WTC11 (cell line): ENCODE measurements around the gene IL1RAPL1. TPM values are rescaled to one million over a fixed set of nuclear protein-coding genes. Genes with fewer than 3 reads are reported as not detected.

Source experiments
- ATAC-seq: fragments of 200-7000 bp; cut with Tn5 transposase; 2 replicates; pipeline ENCODE4 v1.10.0; 2021; ENCODE audit warnings: mild to moderate bottlenecking, moderate library complexity
- CTCF ChIA-PET: fragments of 300-600 bp; sonication (Branson Sonifier 250); formaldehyde crosslinking; loops from one replicate; lab custom pipeline; 2021; ENCODE audit warnings: antibody characterized with exemption; lab: Charles Lee
- POLR2A ChIA-PET: fragments of 350-600 bp; sonication (Branson Sonifier 250); formaldehyde crosslinking; loops from one replicate; lab custom pipeline; 2021; ENCODE audit warnings: antibody characterized with exemption; lab: Charles Lee
- DNase-seq: peaks from one replicate; pipeline ENCODE4 v3.0.0; 2021; ENCODE audit warnings: low spot score
- H3K27ac Mint-ChIP-seq: 2 replicates; pipeline ENCODE4 v1.8.0; 2021; ENCODE audit warnings: mixed read lengths
- H3K27me3 Mint-ChIP-seq: 2 replicates; pipeline ENCODE4 v1.8.0; 2021; ENCODE audit warnings: low read depth, mild to moderate bottlenecking, moderate library complexity, mixed read lengths
- H3K36me3 Mint-ChIP-seq: 2 replicates; pipeline ENCODE4 v1.8.0; 2021; ENCODE audit warnings: mixed read lengths
- H3K4me1 Mint-ChIP-seq: 2 replicates; pipeline ENCODE4 v1.8.0; 2022; ENCODE audit warnings: mixed read lengths
- H3K4me3 Mint-ChIP-seq: 2 replicates; pipeline ENCODE4 v1.8.0; 2021; ENCODE audit warnings: mild to moderate bottlenecking, moderate library complexity, mixed read lengths
- H3K9me3 Mint-ChIP-seq: 2 replicates; pipeline ENCODE4 v1.8.0; 2021; ENCODE audit warnings: mixed read lengths
- ARID4B ChIP-seq: sonication (generic); formaldehyde crosslinking; IDR thresholded peaks from 2 replicates; pipeline ENCODE4 v1.8.0; 2023; ENCODE audit warnings: missing genetic modification reagents, mild to moderate bottlenecking, borderline replicate concordance
- ATF3 ChIP-seq: sonication (generic); formaldehyde crosslinking; conservative IDR thresholded peaks from 2 replicates; pipeline ENCODE4 v1.8.1; 2022; ENCODE audit warnings: mild to moderate bottlenecking, missing genetic modification reagents
- CBFB ChIP-seq: sonication (generic); formaldehyde crosslinking; IDR thresholded peaks from 2 replicates; pipeline ENCODE4 v1.8.1; 2022; ENCODE audit warnings: mild to moderate bottlenecking, low read depth, missing genetic modification reagents
- CDX4 ChIP-seq: fragments of 250-450 bp; sonication (Bioruptor Pico); IDR thresholded peaks from 2 replicates; pipeline ENCODE4 v1.9.0; 2021; ENCODE audit warnings: moderate library complexity, mild to moderate bottlenecking, inconsistent platforms, borderline replicate concordance
- ELF4 ChIP-seq: sonication (generic); formaldehyde crosslinking; IDR thresholded peaks from 2 replicates; pipeline ENCODE4 v1.8.1; 2022; ENCODE audit warnings: low read depth, mild to moderate bottlenecking, moderate library complexity, missing genetic modification reagents
- FOXK1 ChIP-seq: sonication (generic); formaldehyde crosslinking; IDR thresholded peaks from 2 replicates; pipeline ENCODE4 v1.8.0; 2022; ENCODE audit warnings: mild to moderate bottlenecking, moderate library complexity, missing genetic modification reagents
- FOXP1 ChIP-seq: sonication (generic); formaldehyde crosslinking; IDR thresholded peaks from 2 replicates; pipeline ENCODE4 v1.8.0; 2022; ENCODE audit warnings: missing genetic modification reagents, mild to moderate bottlenecking, moderate library complexity, borderline replicate concordance
- GTF2I ChIP-seq: fragments of 250-450 bp; sonication (Bioruptor Pico); conservative IDR thresholded peaks from 2 replicates; pipeline ENCODE4 v1.4.0; 2021; ENCODE audit warnings: mild to moderate bottlenecking
- HMGA2 ChIP-seq: fragments of 250-450 bp; sonication (Bioruptor Pico); IDR thresholded peaks from 2 replicates; pipeline ENCODE4 v1.4.0; 2021; ENCODE audit warnings: mild to moderate bottlenecking, moderate library complexity
- JAZF1 ChIP-seq: fragments of 250-450 bp; sonication (Bioruptor Pico); IDR thresholded peaks from 2 replicates; pipeline ENCODE4 v1.9.0; 2021; ENCODE audit warnings: moderate library complexity, mild to moderate bottlenecking, inconsistent platforms
- KAT7 ChIP-seq: sonication (generic); formaldehyde crosslinking; IDR thresholded peaks from 2 replicates; pipeline ENCODE4 v1.8.1; 2023; ENCODE audit warnings: missing genetic modification reagents, mild to moderate bottlenecking, borderline replicate concordance
- MAX ChIP-seq: sonication (generic); formaldehyde crosslinking; IDR thresholded peaks from 2 replicates; pipeline ENCODE4 v1.8.0; 2022; ENCODE audit warnings: mild to moderate bottlenecking, missing genetic modification reagents
- NFATC4 ChIP-seq: fragments of 250-450 bp; sonication (Bioruptor Pico); IDR thresholded peaks from 2 replicates; pipeline ENCODE4 v1.9.0; 2021; ENCODE audit warnings: mild to moderate bottlenecking
- NFYB ChIP-seq: sonication (generic); formaldehyde crosslinking; conservative IDR thresholded peaks from 2 replicates; pipeline ENCODE4 v1.8.0; 2022; ENCODE audit warnings: low read depth, missing genetic modification reagents
- NR2C2 ChIP-seq: sonication (generic); formaldehyde crosslinking; IDR thresholded peaks from 2 replicates; pipeline ENCODE4 v1.8.0; 2022; ENCODE audit warnings: mild to moderate bottlenecking, missing genetic modification reagents
- PRDM15 ChIP-seq: sonication (generic); formaldehyde crosslinking; IDR thresholded peaks from 2 replicates; pipeline ENCODE4 v1.8.0; 2022; ENCODE audit warnings: missing genetic modification reagents
- PRRX2 ChIP-seq: fragments of 250-450 bp; sonication (Bioruptor Pico); IDR thresholded peaks from 2 replicates; pipeline ENCODE4 v1.8.0; 2021; ENCODE audit warnings: mild to moderate bottlenecking
- SMAD4 ChIP-seq: sonication (generic); formaldehyde crosslinking; IDR thresholded peaks from 2 replicates; pipeline ENCODE4 v1.8.0; 2022; ENCODE audit warnings: mild to moderate bottlenecking, missing genetic modification reagents
- SOX15 ChIP-seq: fragments of 250-450 bp; sonication (Bioruptor Pico); IDR thresholded peaks from 2 replicates; pipeline ENCODE4 v1.9.0; 2021; ENCODE audit warnings: mild to moderate bottlenecking
- TCF7 ChIP-seq: sonication (generic); formaldehyde crosslinking; IDR thresholded peaks from 2 replicates; pipeline ENCODE4 v1.8.0; 2022; ENCODE audit warnings: mild to moderate bottlenecking, low read depth, missing genetic modification reagents, moderate library complexity
- USF2 ChIP-seq: sonication (generic); formaldehyde crosslinking; IDR thresholded peaks from 2 replicates; pipeline ENCODE4 v1.8.1; 2023; ENCODE audit warnings: mild to moderate bottlenecking, missing genetic modification reagents, moderate library complexity
- ZNF121 ChIP-seq: sonication (generic); formaldehyde crosslinking; IDR thresholded peaks from 2 replicates; pipeline ENCODE4 v1.8.0; 2023; ENCODE audit warnings: missing genetic modification reagents
- ZNF671 ChIP-seq: fragments of 250-450 bp; sonication (Bioruptor Pico); IDR thresholded peaks from 2 replicates; pipeline ENCODE4 v1.8.0; 2021; ENCODE audit warnings: mild to moderate bottlenecking
- total RNA-seq: library from RNA; stranded (reverse); gene quantifications from 3 replicates; pipeline ENCODE4 v1.2.3, GENCODE V29; 2021

The IL1RAPL1 gene
- total RNA-seq, 1 experiment from 2014 or later = 0.13 TPM

GRCh38 chrX:29275928-29276327 lies 688.7 kb downstream of the IL1RAPL1 start:
- H3K9me3 Mint-ChIP-seq = no peaks in the 10 kb centered on the region
- no peak for ATAC-seq
- DNase-seq = no peak
- no peak for TF ChIP-seq USF2 (CRISPR knock-in tag)
- TF ChIP-seq NFATC4 (CRISPR knock-in tag) = no peak
- no peak for TF ChIP-seq FOXK1 (CRISPR knock-in tag)
- no peak for TF ChIP-seq FOXP1
- TF ChIP-seq HMGA2 (CRISPR knock-in tag) = no peak
- TF ChIP-seq MAX (CRISPR knock-in tag) = no peak
- TF ChIP-seq GTF2I (CRISPR knock-in tag) = no peak
- TF ChIP-seq JAZF1 = no peak
- no peak for TF ChIP-seq CDX4
- TF ChIP-seq ZNF121 (CRISPR knock-in tag) = no peak
- TF ChIP-seq NFYB (CRISPR knock-in tag) = no peak
- TF ChIP-seq CBFB (CRISPR knock-in tag) = no peak
- TF ChIP-seq KAT7 = no peak
- no peak for TF ChIP-seq ELF4 (CRISPR knock-in tag)
- no peak for TF ChIP-seq PRRX2
- TF ChIP-seq NR2C2 (CRISPR knock-in tag) = no peak
- no peak for TF ChIP-seq SOX15 (CRISPR knock-in tag)
- H3K36me3 Mint-ChIP-seq = no peaks in the 10 kb centered on the region
- H3K27ac Mint-ChIP-seq = no peak overlapping the region
- ChIA-PET POLR2A (no interaction called here), CTCF (no interaction called here)
- H3K4me1 Mint-ChIP-seq = no peaks in the 10 kb centered on the region
- H3K4me3 Mint-ChIP-seq = no peak overlapping the region
- H3K27me3 Mint-ChIP-seq = peaks cover 4% of the 10 kb centered on the region; the same call in 1 of the 2 replicates

- H3K27me3 Mint-ChIP-seq = no peaks in the 10 kb centered on the region; the same call in 1 of the 2 replicates
- no peaks in the 10 kb centered on the region for H3K4me1 Mint-ChIP-seq
- CTCF ChIA-PET = no interaction called here
- DNase-seq (no peak), ATAC-seq (no peak)
- peaks cover 3% of the 10 kb centered on the region; the same call in 1 of the 2 replicates for H3K36me3 Mint-ChIP-seq
- no peak overlapping the region for H3K4me3 Mint-ChIP-seq
- POLR2A ChIA-PET = no interaction called here
- no peak for TF ChIP-seq PRDM15
- TF ChIP-seq ATF3 (CRISPR knock-in tag) = no peak
- no peak for TF ChIP-seq KAT7
- H3K9me3 Mint-ChIP-seq = peaks cover 9% of the 10 kb centered on the region
- no peak overlapping the region for H3K27ac Mint-ChIP-seq
Observed at GRCh38 chrX:29281078-29281742, 694.0 kb downstream of the IL1RAPL1 start.

GRCh38 chrX:29285664-29286063 lies 698.4 kb downstream of the IL1RAPL1 start:
- ChIA-PET POLR2A (no interaction called here), CTCF (no interaction called here)
- H3K9me3 Mint-ChIP-seq = peaks cover 9% of the 10 kb centered on the region
- no peak overlapping the region for H3K4me3 Mint-ChIP-seq
- H3K36me3 Mint-ChIP-seq = peaks cover 3% of the 10 kb centered on the region; the same call in 1 of the 2 replicates
- DNase-seq = no peak
- no peaks in the 10 kb centered on the region for H3K4me1 Mint-ChIP-seq
- H3K27ac Mint-ChIP-seq = no peak overlapping the region
- no peaks in the 10 kb centered on the region; the same call in 1 of the 2 replicates for H3K27me3 Mint-ChIP-seq
- no peak for ATAC-seq
- TF ChIP-seq SMAD4 (CRISPR knock-in tag) (no peak), ARID4B (no peak), TCF7 (CRISPR knock-in tag) (no peak), FOXK1 (CRISPR knock-in tag) (no peak), ELF4 (CRISPR knock-in tag) (no peak), ATF3 (CRISPR knock-in tag) (no peak), ZNF671 (CRISPR knock-in tag) (no peak)
